Activated naive CD8-positive, alpha-beta T cell treated with anti-CD3 and anti-CD28 coated beads, Interleukin-2, amount 10 ng/mL, durations not matched to agents 7 days and 5 days (primary cell): Measurements from ENCODE around the gene HACD1. TPM values are rescaled to one million over a fixed set of nuclear protein-coding genes. Genes with fewer than 3 reads are reported as not detected.

Experiments
- ATAC-seq: fragments of 150-1000 bp; cut with Tn5 transposase; one replicate; pipeline ENCODE4 v1.10.0; 2021; ENCODE audit warnings: low read depth, moderate library complexity
- POLR2A ChIA-PET: fragments of 350-600 bp; sonication (Branson Sonifier 250); formaldehyde crosslinking; loops from one replicate; lab custom pipeline; 2021; ENCODE audit warnings: antibody characterized with exemption; lab: Charles Lee
- DNase-seq: peaks from one replicate; pipeline ENCODE4 v3.0.0; 2021
- H3K27ac Mint-ChIP-seq: one replicate; pipeline ENCODE4 v1.8.0; 2022; ENCODE audit warnings: mild to moderate bottlenecking, mixed read lengths
- H3K27me3 Mint-ChIP-seq: one replicate; pipeline ENCODE4 v1.8.0; 2022; ENCODE audit warnings: mild to moderate bottlenecking, moderate library complexity, mixed read lengths
- H3K36me3 Mint-ChIP-seq: one replicate; pipeline ENCODE4 v1.8.0; 2021; ENCODE audit warnings: mild to moderate bottlenecking, mixed read lengths
- H3K4me1 Mint-ChIP-seq: one replicate; pipeline ENCODE4 v1.8.0; 2021; ENCODE audit warnings: mixed read lengths
- H3K4me3 Mint-ChIP-seq: one replicate; pipeline ENCODE4 v1.8.0; 2022; ENCODE audit warnings: mild to moderate bottlenecking, moderate library complexity, mixed read lengths
- H3K9me3 Mint-ChIP-seq: one replicate; pipeline ENCODE4 v1.8.0; 2021; ENCODE audit warnings: mixed read lengths
- total RNA-seq, 2 experiments: library from RNA; stranded (reverse); gene quantifications; one replicate each; pipeline ENCODE4 v1.2.3, GENCODE V29; 2021

HACD1 gene
- total RNA-seq, 2 experiments from 2014 or later: 0.61 to 0.88 TPM

GRCh38 chr10:17650416-17650815 is 33.2 kb upstream of the HACD1 start:
- Mint-ChIP-seq H3K36me3 (peaks cover 70% of the 10 kb centered on the region), H3K4me3 (no peak overlapping the region), H3K9me3 (peaks cover 19% of the 10 kb centered on the region), H3K27ac (no peak overlapping the region), H3K4me1 (peaks cover 49% of the 10 kb centered on the region), H3K27me3 (no peaks in the 10 kb centered on the region)
- ATAC-seq (no peak), DNase-seq (no peak)
- POLR2A ChIA-PET: no interaction called here

DNA sequence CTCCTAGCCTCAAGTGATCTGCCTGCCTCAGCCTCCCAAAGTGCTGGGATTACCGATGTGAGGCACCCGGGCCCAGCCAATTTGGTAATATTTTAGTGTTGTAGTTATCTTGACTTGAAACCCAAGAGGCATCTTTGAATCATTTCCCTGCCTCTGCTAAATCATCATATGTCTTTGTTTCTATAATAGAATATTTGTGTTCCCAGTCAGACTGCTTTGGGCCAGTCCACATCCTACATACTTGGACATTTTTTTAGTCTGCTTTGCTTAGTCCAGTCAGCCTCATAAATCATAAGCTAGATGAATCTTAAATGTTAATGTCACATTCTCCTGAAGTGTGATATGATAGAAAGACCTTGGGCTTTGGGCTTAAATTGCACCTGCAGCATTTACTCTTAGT is 32.7 kb upstream of the HACD1 start:
- H3K4me1 Mint-ChIP-seq: peaks cover 46% of the 10 kb centered on the region
- peaks cover 66% of the 10 kb centered on the region for H3K36me3 Mint-ChIP-seq
- no peaks in the 10 kb centered on the region for H3K27me3 Mint-ChIP-seq
- POLR2A ChIA-PET: no interaction called here
- ATAC-seq (no peak), DNase-seq (no peak)
- H3K4me3 Mint-ChIP-seq: no peak overlapping the region
- peaks cover 17% of the 10 kb centered on the region for H3K9me3 Mint-ChIP-seq
- H3K27ac Mint-ChIP-seq: no peak overlapping the region

DNA sequence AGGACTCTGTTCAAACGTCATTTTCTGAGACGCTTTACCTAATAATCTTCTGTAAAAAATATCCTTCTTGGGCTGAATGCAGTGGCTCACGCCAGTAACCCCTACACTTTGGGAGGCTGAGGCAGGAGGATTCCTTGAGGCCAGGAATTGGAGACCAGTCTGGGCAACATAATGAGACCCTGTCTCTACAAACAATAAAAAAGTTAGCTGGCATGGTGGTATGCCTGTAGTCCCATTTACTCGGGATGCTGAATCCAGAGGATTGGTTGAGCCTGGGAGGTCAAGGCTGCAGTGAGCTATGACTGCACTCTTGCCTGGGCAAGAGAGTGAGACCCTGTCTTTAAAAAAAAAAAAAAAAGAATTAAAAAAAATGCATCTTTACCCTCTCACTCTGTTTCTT is 31.9 kb upstream of the HACD1 start:
- Mint-ChIP-seq H3K27me3 (no peaks in the 10 kb centered on the region), H3K4me1 (peaks cover 48% of the 10 kb centered on the region), H3K36me3 (peaks cover 65% of the 10 kb centered on the region), H3K27ac (peak overlapping the region; percentile 94), H3K9me3 (peaks cover 15% of the 10 kb centered on the region), H3K4me3 (peak overlapping the region; percentile 81)
- DNase-seq: no peak
- ATAC-seq: no peak
- POLR2A ChIA-PET: interaction anchor here (1.0 kb wide), 1 partner anchor 831 kb away, joined by 3 read pairs; the partner anchor contains the start of gene RSU1

DNA sequence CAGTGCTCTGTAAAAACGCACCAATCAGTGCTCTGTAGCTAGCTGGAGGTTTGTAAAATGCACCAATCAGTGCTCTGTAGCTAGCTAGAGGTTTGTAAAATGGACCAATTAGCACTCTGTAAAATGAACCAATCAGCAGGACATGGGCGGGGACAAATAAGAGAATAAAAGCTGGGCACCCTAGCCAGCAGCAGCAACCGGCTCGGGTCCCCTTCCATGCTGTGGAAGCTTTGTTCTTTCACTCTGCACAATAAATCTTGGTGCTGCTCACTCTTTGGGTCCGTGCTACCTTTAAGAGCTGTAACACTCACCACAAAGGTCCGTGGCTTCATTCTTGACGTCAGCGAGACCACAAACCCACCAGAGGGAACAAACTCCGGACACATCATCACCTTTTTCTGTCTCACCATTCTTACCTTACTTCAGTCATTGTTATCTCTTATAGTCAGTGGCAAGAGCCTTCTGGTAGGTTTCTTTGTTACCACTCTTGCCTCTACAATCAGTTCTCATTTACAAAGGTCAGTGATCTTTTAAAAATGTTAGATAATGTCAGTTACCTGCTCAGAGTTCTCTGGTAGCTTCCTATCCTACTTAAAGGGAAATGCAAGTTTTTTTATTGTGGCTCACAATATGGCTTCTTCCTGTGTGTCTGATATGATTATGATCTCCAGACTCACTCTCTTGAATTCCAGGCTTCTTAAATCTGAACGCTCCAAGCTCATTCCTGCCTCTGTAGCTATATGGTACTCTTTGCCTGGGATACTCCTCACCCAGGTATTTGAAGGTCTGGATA is 31.3 kb upstream of the HACD1 start:
- H3K4me1 Mint-ChIP-seq: peaks cover 48% of the 10 kb centered on the region

GRCh38 chr10:17647326-17647725 is 30.2 kb upstream of the HACD1 start:
- POLR2A ChIA-PET: interaction anchor here (1.1 kb wide), 1 partner anchor 12 kb away, joined by 3 read pairs; no protein-coding TSS in a partner anchor
- H3K4me3 Mint-ChIP-seq: peak overlapping the region; percentile 36
- H3K4me1 Mint-ChIP-seq: peaks cover 53% of the 10 kb centered on the region
- DNase-seq: no peak
- peaks cover 11% of the 10 kb centered on the region for H3K9me3 Mint-ChIP-seq
- no peak for ATAC-seq
- H3K27ac Mint-ChIP-seq: peak overlapping the region; percentile 69
- H3K36me3 Mint-ChIP-seq: peaks cover 49% of the 10 kb centered on the region
- H3K27me3 Mint-ChIP-seq: no peaks in the 10 kb centered on the region

More for the DNA sequence above, 31.3 kb upstream of the HACD1 start:
- Mint-ChIP-seq H3K4me3 (peak overlapping the region; percentile 81), H3K9me3 (peaks cover 12% of the 10 kb centered on the region), H3K36me3 (peaks cover 59% of the 10 kb centered on the region), H3K27me3 (no peaks in the 10 kb centered on the region), H3K27ac (peak overlapping the region; percentile 94)
- POLR2A ChIA-PET: interaction anchor here (1.0 kb wide), 3 partner anchors 31 to 831 kb away, joined by 3 to 4 read pairs (median 3); partner anchors contain the start of genes HACD1 and RSU1
- DNase-seq: peak; percentile 69
- peak; percentile 19 for ATAC-seq

DNA sequence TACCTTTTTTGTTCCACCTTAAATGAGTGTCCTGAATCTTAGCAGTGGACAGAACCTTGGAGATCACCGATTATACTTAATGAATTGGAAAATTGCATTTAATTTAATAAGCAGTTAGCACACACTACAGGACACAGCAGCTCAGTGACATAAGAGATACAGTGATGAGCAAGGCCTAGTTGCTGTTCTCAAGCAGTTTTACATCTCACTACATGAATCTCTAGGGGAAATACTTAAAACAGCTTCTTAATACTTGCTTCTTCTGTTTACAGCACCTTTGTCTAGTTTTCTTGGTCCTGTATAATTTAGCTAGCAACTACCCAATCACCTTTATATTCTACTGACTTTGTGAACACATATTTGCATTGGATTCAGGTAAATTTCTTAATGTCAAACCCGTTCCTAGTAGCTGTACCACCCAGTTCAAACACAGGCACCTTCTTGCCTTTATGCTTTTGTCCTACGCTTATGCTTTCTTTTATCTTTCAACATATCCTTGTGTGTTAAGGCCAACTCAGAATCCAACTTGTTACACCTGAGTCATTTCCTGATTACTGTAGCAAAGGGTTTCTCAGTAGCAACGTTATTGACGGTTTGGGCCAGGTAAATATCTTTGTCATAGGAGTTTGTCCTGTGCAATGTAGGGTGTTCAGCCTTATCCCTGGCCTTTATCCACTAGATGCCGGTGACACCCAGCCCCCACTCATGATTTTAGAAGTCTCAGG is 28.6 kb upstream of the HACD1 start:
- Mint-ChIP-seq H3K9me3 (peaks cover 5% of the 10 kb centered on the region), H3K4me1 (peaks cover 47% of the 10 kb centered on the region), H3K4me3 (peak overlapping the region; percentile 95), H3K27ac (peak overlapping the region; percentile 99), H3K27me3 (no peaks in the 10 kb centered on the region), H3K36me3 (peaks cover 35% of the 10 kb centered on the region)
- DNase-seq: no peak
- POLR2A ChIA-PET: no interaction called here
- peak; percentile 28 for ATAC-seq

DNA sequence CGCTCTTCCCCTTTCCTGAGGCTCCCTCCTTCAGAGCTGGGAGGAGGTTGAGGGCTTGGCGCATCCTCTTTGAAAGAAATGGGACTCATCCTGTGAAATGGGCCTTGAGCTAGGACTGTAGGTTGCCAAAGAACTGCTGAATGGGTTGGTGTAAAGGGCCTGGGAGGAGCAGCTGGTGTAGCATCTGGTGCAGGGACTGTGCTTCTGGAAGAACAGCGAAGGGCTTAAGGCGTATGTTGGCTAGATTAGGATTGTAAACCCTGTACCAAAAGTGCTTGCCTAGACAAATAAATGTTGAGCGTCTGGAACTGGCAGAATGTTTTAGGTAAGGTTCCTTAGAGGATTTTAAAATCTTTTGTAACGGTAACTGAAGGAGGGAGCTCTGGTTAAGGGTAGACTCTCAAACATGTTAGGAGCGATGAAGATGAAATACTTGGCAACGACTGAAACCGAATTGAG is 27.3 kb upstream of the HACD1 start:
- Mint-ChIP-seq H3K9me3 (peaks cover 5% of the 10 kb centered on the region), H3K4me1 (peaks cover 47% of the 10 kb centered on the region), H3K27ac (peak overlapping the region; percentile 99), H3K27me3 (no peaks in the 10 kb centered on the region), H3K36me3 (peaks cover 25% of the 10 kb centered on the region), H3K4me3 (peak overlapping the region; percentile 95)
- POLR2A ChIA-PET: interaction anchor here (0.6 to 1.8 kb wide), 11 partner anchors 13 to 827 kb away, joined by 3 to 10 read pairs (median 4); partner anchors contain the start of genes HACD1 and RSU1
- DNase-seq (no peak), ATAC-seq (peak; percentile 27)

DNA sequence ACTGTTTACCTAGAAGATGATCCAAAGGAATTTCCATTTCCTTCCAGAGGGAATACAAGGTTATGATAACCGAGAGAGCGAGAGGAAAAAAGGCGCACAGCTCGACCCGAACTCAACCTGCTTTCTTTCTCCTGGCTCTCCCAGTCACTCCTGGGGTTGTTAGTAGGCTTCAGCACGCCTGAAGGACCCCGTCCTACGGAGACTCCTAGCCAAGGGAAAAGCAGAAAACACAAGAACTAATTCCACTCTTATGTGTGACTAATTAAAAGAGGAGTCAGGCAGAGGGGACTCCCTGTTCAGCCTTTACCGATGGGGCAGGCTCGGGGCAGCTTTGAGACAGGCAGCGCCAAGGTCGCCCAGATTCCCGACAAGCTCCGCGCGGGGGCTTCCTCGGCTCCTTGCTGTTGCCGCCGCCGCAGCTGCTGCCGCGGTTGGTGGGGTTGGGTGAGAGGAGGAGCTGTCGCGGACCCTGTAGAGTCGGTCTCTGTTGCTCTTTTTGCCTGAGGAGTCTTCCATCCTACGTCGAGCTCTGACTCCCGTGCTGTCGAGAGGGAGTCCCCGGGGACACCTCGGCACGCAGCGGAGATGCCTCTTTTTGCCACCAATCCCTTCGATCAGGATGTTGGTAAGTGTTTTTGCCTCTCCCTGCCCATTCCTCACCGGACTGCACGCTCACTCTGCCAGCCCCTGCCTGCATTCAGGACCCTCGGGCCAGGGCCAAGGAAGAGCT is 26.7 kb upstream of the HACD1 start, which contains the start of gene STAM:
TSS of gene STAM (plus strand) at position 397 of the 730 bp plus-strand sequence. CDS start at position 586, 189 bp downstream.
- ATAC-seq: peak; percentile 86

DNA sequence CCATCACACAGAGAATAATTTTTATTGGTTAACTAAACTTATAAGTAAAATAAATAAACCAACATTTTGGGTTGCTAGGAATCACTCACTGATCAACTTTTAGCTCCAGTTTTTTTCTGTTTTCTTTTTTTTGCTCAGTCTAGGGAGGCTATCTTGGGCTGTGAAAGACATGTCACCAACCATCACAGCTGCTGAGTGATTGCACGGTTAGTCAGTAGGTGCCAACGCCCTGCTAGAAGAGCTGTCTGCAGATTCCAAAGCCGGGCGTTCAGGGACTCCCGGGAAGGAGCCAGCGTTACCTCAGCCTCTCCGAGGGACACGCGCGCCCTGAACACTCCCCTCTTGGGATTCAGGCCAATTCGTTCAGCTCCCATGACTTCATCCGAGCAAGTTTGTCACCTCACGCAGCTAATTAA is 26.2 kb upstream of the HACD1 start:
- Mint-ChIP-seq H3K4me3 (peak overlapping the region; percentile 95), H3K27me3 (no peaks in the 10 kb centered on the region), H3K4me1 (peaks cover 38% of the 10 kb centered on the region), H3K27ac (peak overlapping the region; percentile 99), H3K36me3 (peaks cover 16% of the 10 kb centered on the region), H3K9me3 (peaks cover 4% of the 10 kb centered on the region)
- peak; percentile 2 for ATAC-seq
- peak; percentile 46 for DNase-seq
- POLR2A ChIA-PET: interaction anchor here (0.6 to 1.8 kb wide), 12 partner anchors 10 to 414 kb away, joined by 3 to 10 read pairs (median 4); partner anchors contain the start of gene HACD1

More for the DNA sequence above, 26.7 kb upstream of the HACD1 start, which contains the start of gene STAM:
- Mint-ChIP-seq H3K4me3 (peak within 1 kb of the TSS; percentile 95), H3K27me3 (no peaks in the 10 kb centered on the region), H3K4me1 (peaks cover 44% of the 10 kb centered on the region), H3K36me3 (peaks cover 21% of the 10 kb centered on the region), H3K9me3 (peaks cover 4% of the 10 kb centered on the region), H3K27ac (peak within 1 kb of the TSS; percentile 99)
- POLR2A ChIA-PET: interaction anchor here (0.6 to 1.8 kb wide), 15 partner anchors 9 to 826 kb away, joined by 3 to 10 read pairs (median 4); partner anchors contain the start of genes HACD1 and RSU1
- DNase-seq: peak; percentile 94

GRCh38 chr10:17640331-17640816 is 23.2 kb upstream of the HACD1 start:
- ATAC-seq (no peak), DNase-seq (no peak)
- H3K4me3 Mint-ChIP-seq: no peak overlapping the region
- H3K27ac Mint-ChIP-seq: no peak overlapping the region
- POLR2A ChIA-PET: no interaction called here
- peaks cover 4% of the 10 kb centered on the region for H3K27me3 Mint-ChIP-seq
- no peaks in the 10 kb centered on the region for H3K9me3 Mint-ChIP-seq
- H3K4me1 Mint-ChIP-seq: peaks cover 13% of the 10 kb centered on the region
- H3K36me3 Mint-ChIP-seq: peaks cover 4% of the 10 kb centered on the region

GRCh38 chr10:17637869-17638268 is 20.7 kb upstream of the HACD1 start:
- POLR2A ChIA-PET: no interaction called here
- Mint-ChIP-seq H3K27me3 (peaks cover 4% of the 10 kb centered on the region), H3K4me1 (peaks cover 5% of the 10 kb centered on the region), H3K36me3 (no peaks in the 10 kb centered on the region), H3K27ac (no peak overlapping the region), H3K4me3 (no peak overlapping the region), H3K9me3 (no peaks in the 10 kb centered on the region)
- ATAC-seq: no peak
- no peak for DNase-seq

GRCh38 chr10:17633353-17633752 is 16.2 kb upstream of the HACD1 start:
- DNase-seq: no peak

More at GRCh38 chr10:17633353-17633752, 16.2 kb upstream of the HACD1 start:
- POLR2A ChIA-PET: no interaction called here
- no peak overlapping the region for H3K27ac Mint-ChIP-seq
- ATAC-seq: no peak
- no peaks in the 10 kb centered on the region for H3K4me1 Mint-ChIP-seq
- no peaks in the 10 kb centered on the region for H3K9me3 Mint-ChIP-seq
- H3K27me3 Mint-ChIP-seq: peaks cover 4% of the 10 kb centered on the region
- H3K4me3 Mint-ChIP-seq: no peak overlapping the region
- H3K36me3 Mint-ChIP-seq: no peaks in the 10 kb centered on the region
